Parathyroid adenoma (tissue), 2 donors: ENCODE results near the gene RELB.

ENCODE experiments used
- H2AFZ ChIP-seq: fragments of 300-600 bp; sonication (generic); one replicate; pipeline ENCODE4 v1.7.0; 2017; ENCODE audit warnings: antibody characterized with exemption, mild to moderate bottlenecking
- H3K27ac ChIP-seq: fragments of 300-600 bp; sonication (generic); one replicate; pipeline ENCODE4 v1.7.0; 2017
- H3K27me3 ChIP-seq: fragments of 300-600 bp; sonication (generic); one replicate; pipeline ENCODE4 v1.7.0; 2017; ENCODE audit warnings: low read length; ENCODE audit not compliant: control insufficient read depth, insufficient read depth
- H3K36me3 ChIP-seq: fragments of 300-600 bp; sonication (generic); one replicate; pipeline ENCODE4 v1.7.0; 2017; ENCODE audit warnings: low read length; ENCODE audit not compliant: control insufficient read depth, insufficient read depth
- H3K4me1 ChIP-seq: fragments of 300-600 bp; sonication (generic); one replicate; pipeline ENCODE4 v1.7.0; 2017; ENCODE audit warnings: control low read depth
- H3K4me2 ChIP-seq: fragments of 300-600 bp; sonication (generic); one replicate; pipeline ENCODE4 v1.7.0; 2017; ENCODE audit warnings: low read length
- H3K4me3 ChIP-seq: fragments of 300-600 bp; sonication (generic); one replicate; pipeline ENCODE4 v1.7.0; 2017; ENCODE audit warnings: low read depth, low read length
- H3K79me2 ChIP-seq: fragments of 300-600 bp; sonication (generic); one replicate; pipeline ENCODE4 v1.7.0; 2017; ENCODE audit warnings: control low read depth
- H3K9ac ChIP-seq: fragments of 300-600 bp; sonication (generic); one replicate; pipeline ENCODE4 v1.7.0; 2017; ENCODE audit warnings: mild to moderate bottlenecking
- H3K9me3 ChIP-seq: fragments of 300-600 bp; sonication (generic); one replicate; pipeline ENCODE4 v1.7.0; 2017; ENCODE audit warnings: low read length; ENCODE audit not compliant: control insufficient read depth
- CTCF ChIP-seq: fragments of 300-600 bp; sonication (generic); IDR thresholded peaks from one replicate; pipeline ENCODE4 v1.7.0; 2017; ENCODE audit warnings: antibody characterized with exemption, mild to moderate bottlenecking
- donor health status: primary hyperparathyroidism.

RELB gene

GRCh38 chr19:45050036-45050435 lies 48.8 kb downstream of the RELB start:
- Histone ChIP-seq H3K27me3 (no peaks in the 10 kb centered on the region), H3K4me1 (no peaks in the 10 kb centered on the region), H3K4me3 (no peak overlapping the region), H3K79me2 (peaks cover 68% of the 10 kb centered on the region), H3K9ac (no peak overlapping the region), H3K27ac (no peak overlapping the region), H2AFZ (no peak overlapping the region), H3K9me3 (no peaks in the 10 kb centered on the region), H3K36me3 (no peaks in the 10 kb centered on the region), H3K4me2 (no peak overlapping the region)
- TF ChIP-seq CTCF: no peak

- no peak overlapping the region for H3K9ac ChIP-seq
- no peaks in the 10 kb centered on the region for H3K4me1 ChIP-seq
- H3K36me3 ChIP-seq: no peaks in the 10 kb centered on the region
- peaks cover 57% of the 10 kb centered on the region for H3K79me2 ChIP-seq
- H3K4me3 ChIP-seq: no peak overlapping the region
- no peak overlapping the region for H3K27ac ChIP-seq
- no peaks in the 10 kb centered on the region for H3K9me3 ChIP-seq
- H2AFZ ChIP-seq: no peak overlapping the region
- TF ChIP-seq CTCF: no peak
- H3K4me2 ChIP-seq: no peak overlapping the region
- H3K27me3 ChIP-seq: no peaks in the 10 kb centered on the region
Observed at GRCh38 chr19:45051929-45052579, 50.8 kb downstream of the RELB start.

GRCh38 chr19:45056831-45057230 lies 55.6 kb downstream of the RELB start:
- Histone ChIP-seq H3K27me3 (no peaks in the 10 kb centered on the region), H3K27ac (no peak overlapping the region), H3K4me3 (no peak overlapping the region), H3K4me1 (no peaks in the 10 kb centered on the region), H3K36me3 (no peaks in the 10 kb centered on the region), H3K9ac (no peak overlapping the region), H3K9me3 (no peaks in the 10 kb centered on the region), H3K4me2 (no peak overlapping the region), H3K79me2 (peaks cover 40% of the 10 kb centered on the region), H2AFZ (no peak overlapping the region)
- TF ChIP-seq CTCF: no peak

- Histone ChIP-seq H3K79me2 (peaks cover 33% of the 10 kb centered on the region), H3K27ac (no peak overlapping the region), H3K4me1 (no peaks in the 10 kb centered on the region), H3K4me3 (no peak overlapping the region), H2AFZ (no peak overlapping the region), H3K4me2 (no peak overlapping the region), H3K27me3 (no peaks in the 10 kb centered on the region), H3K9ac (no peak overlapping the region), H3K36me3 (no peaks in the 10 kb centered on the region), H3K9me3 (no peaks in the 10 kb centered on the region)
- no peak for TF ChIP-seq CTCF
Observed at GRCh38 chr19:45057444-45057843, 56.2 kb downstream of the RELB start.

GRCh38 chr19:45058622-45059159 lies 57.4 kb downstream of the RELB start:
- Histone ChIP-seq H3K79me2 (peaks cover 27% of the 10 kb centered on the region), H3K36me3 (no peaks in the 10 kb centered on the region), H3K4me3 (no peak overlapping the region), H3K4me1 (no peaks in the 10 kb centered on the region), H3K9me3 (no peaks in the 10 kb centered on the region), H2AFZ (no peak overlapping the region), H3K4me2 (no peak overlapping the region), H3K9ac (no peak overlapping the region), H3K27ac (no peak overlapping the region), H3K27me3 (no peaks in the 10 kb centered on the region)
- no peak for TF ChIP-seq CTCF
